GM18909 (cell line): Measurements from ENCODE around the gene MGLL.

Experiments used
- ATAC-seq: cut with Tn5 transposase; IDR thresholded peaks from one replicate; pipeline ENCODE4 v1.9.1; 2021; ENCODE audit warnings: mild to moderate bottlenecking; ENCODE audit not compliant: unreplicated experiment, poor library complexity

The MGLL gene

GRCh38 chr3:127791221-127791913 lies 30.9 kb downstream of the MGLL start:
- peak; percentile 83 for ATAC-seq

- peak; percentile 32 for ATAC-seq
Observed at GRCh38 chr3:127790882-127791183, 31.5 kb downstream of the MGLL start.

GRCh38 chr3:127789990-127790881 lies 32.1 kb downstream of the MGLL start:
- no peak for ATAC-seq

GRCh38 chr3:127789051-127789450 lies 33.3 kb downstream of the MGLL start:
- no peak for ATAC-seq

- no peak for ATAC-seq
Observed at GRCh38 chr3:127788451-127788909, 33.8 kb downstream of the MGLL start.

GRCh38 chr3:127787571-127788365 lies 34.5 kb downstream of the MGLL start:
- no peak for ATAC-seq

GRCh38 chr3:127787071-127787490 lies 35.2 kb downstream of the MGLL start:
- no peak for ATAC-seq

GRCh38 chr3:127786353-127787070 lies 35.8 kb downstream of the MGLL start:
- ATAC-seq, result no peak

GRCh38 chr3:127785711-127786265 lies 36.5 kb downstream of the MGLL start:
- no peak for ATAC-seq

- ATAC-seq, result no peak
Observed at GRCh38 chr3:127784865-127785710, 37.2 kb downstream of the MGLL start.

GRCh38 chr3:127784283-127784682 lies 38.0 kb downstream of the MGLL start:
- no peak for ATAC-seq

- no peak for ATAC-seq
Observed at GRCh38 chr3:127783642-127784160, 38.6 kb downstream of the MGLL start.

- no peak for ATAC-seq
Observed at GRCh38 chr3:127783166-127783565, 39.1 kb downstream of the MGLL start.

- ATAC-seq, result no peak
Observed at GRCh38 chr3:127781411-127782001, 40.8 kb downstream of the MGLL start.

- ATAC-seq, result no peak
Observed at GRCh38 chr3:127780536-127781400, 41.5 kb downstream of the MGLL start.

- no peak for ATAC-seq
Observed at GRCh38 chr3:127779747-127780146, 42.6 kb downstream of the MGLL start.

GRCh38 chr3:127777921-127778656 lies 44.2 kb downstream of the MGLL start:
- no peak for ATAC-seq
